Measurements from ENCODE around the gene RAD9A. TPM values are rescaled to one million over a fixed set of nuclear protein-coding genes. Genes with fewer than 3 reads are reported as not detected.

RAD9A gene
- total RNA-seq, 2 donors from 2014 or later: 22.6 to 49.4 TPM

DNA sequence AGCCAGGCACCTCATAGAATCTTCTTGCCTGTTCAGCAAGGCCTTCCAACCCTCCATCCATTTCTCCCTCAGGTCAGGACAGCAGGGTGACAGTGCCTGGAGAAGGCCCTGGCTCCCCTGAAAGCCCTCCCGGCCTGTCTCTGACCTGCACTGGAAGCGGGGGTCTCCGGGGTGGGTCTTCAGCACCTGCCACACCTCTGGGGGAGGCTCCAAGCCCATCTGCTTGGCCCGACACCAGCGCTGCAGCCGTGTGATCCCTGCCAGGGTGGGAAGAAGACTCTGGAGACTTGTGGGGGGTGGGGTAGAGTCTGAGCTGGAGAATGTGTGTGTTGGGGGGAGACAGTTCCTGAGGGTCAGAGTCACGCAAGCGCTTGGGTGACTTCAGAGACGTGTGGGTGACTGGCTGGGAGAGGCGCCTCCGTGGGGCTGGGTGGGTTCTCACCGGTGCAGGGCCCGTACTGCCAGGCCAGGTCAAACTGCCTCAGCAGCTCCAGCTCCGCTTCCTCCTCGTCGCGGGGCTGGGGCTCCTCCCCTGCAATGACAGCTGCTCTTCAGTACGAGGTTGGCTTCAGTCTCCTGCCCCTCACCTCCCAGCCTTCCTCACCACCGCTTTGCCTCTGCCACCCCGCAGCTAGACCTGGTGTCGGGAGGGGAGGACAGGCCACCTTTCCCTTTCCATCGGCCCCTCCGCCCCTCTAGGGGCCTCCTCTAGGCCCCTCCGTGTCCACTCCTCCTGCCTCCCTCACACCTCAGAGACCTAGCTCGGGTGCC, 39.1 kb upstream of the RAD9A start:
- peak overlapping the region; percentile 98 to 100 (median 98) for H3K27ac ChIP-seq
- ATAC-seq (peak; percentile 22), DNase-seq (peak in 2 of 4 donors; percentile 56 to 68)
- intact Hi-C loops (cut with DNase I): no loop called here
- H3K9me3 ChIP-seq: no peaks in the 10 kb centered on the region
- H3K4me3 ChIP-seq: peak overlapping the region; percentile 37 to 62
- peaks cover 91% of the 10 kb centered on the region for H3K4me1 ChIP-seq
- H3K27me3 ChIP-seq: no peaks in the 10 kb centered on the region
- no peaks in the 10 kb centered on the region for H3K36me3 ChIP-seq (replicated peaks in 1 of 2; ENCODE audit: insufficient read depth in 1 of 2, low read depth in 2 of 2)
- 2 to 9% methylated on average over 16 to 25 of the region's 25 CpGs for WGBS, 2 donors
- TF ChIP-seq POLR2A (IDR thresholded peaks at IDR 0.05) (no peak), CTCF (IDR thresholded peaks at IDR 0.05) (no peak)

DNA sequence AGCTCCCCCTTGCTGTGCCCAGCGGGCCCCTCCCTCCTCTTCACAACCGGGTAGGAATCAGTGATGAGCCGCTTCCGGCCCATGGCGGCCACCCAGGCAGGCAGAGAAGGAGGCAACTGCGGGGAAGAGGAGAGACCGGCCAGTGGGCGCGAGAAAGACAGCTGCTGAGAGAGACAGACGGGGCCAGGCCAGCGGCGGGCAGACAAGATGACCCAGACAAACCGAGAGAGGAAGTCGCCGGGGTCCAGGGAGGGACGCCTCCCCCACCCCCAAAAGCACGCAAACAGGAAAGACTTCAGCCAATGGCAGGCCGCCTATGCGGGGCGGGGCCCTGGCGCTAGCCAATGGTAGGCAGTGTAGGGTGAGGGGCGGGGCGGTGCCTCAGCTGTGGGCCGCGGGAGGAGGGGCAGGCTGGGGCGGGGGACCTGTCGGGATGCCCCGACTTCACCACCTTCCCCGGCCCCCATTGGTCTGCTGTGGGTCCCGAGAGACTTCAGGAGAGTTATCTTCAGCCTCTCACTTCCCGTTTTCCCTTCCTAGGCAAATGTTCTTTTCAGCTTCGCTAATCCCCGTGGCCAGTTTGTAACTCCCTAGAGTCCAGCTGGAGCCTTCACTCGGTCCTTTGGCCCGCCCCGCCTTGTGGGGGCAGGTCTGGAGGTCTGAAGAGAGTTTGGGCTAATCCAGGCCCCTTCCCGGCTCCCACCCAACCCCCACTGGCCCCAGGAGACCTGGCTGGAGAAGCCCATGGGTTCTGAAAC, 38.3 kb upstream of the RAD9A start, which contains the start of gene POLD4:
Gene POLD4, minus strand, starts transcription at position 230 of the 758 bp plus-strand sequence. Its CDS starts 147 bp downstream, at position 83.
- Histone ChIP-seq H3K4me1 (peaks cover 83% of the 10 kb centered on the region), H3K36me3 (replicated peaks in 1 of 2; ENCODE audit: insufficient read depth in 1 of 2, low read depth in 2 of 2) (no peaks in the 10 kb centered on the region), H3K4me3 (peak within 1 kb of the TSS; percentile 37 to 62), H3K9me3 (no peaks in the 10 kb centered on the region), H3K27ac (peak within 1 kb of the TSS; percentile 98 to 100 (median 98)), H3K27me3 (no peaks in the 10 kb centered on the region)
- peak; percentile 91 to 98 (median 98) for TF ChIP-seq POLR2A (IDR thresholded peaks at IDR 0.05)
- no peak for TF ChIP-seq CTCF (IDR thresholded peaks at IDR 0.05)
- 0 to 1% methylated on average over 13 to 36 of the region's 37 CpGs for WGBS, 2 donors
- peak; percentile 98 to 99 (median 99) for DNase-seq
- intact Hi-C loops (cut with DNase I): no loop called here
- ATAC-seq: peak; percentile 88

DNA sequence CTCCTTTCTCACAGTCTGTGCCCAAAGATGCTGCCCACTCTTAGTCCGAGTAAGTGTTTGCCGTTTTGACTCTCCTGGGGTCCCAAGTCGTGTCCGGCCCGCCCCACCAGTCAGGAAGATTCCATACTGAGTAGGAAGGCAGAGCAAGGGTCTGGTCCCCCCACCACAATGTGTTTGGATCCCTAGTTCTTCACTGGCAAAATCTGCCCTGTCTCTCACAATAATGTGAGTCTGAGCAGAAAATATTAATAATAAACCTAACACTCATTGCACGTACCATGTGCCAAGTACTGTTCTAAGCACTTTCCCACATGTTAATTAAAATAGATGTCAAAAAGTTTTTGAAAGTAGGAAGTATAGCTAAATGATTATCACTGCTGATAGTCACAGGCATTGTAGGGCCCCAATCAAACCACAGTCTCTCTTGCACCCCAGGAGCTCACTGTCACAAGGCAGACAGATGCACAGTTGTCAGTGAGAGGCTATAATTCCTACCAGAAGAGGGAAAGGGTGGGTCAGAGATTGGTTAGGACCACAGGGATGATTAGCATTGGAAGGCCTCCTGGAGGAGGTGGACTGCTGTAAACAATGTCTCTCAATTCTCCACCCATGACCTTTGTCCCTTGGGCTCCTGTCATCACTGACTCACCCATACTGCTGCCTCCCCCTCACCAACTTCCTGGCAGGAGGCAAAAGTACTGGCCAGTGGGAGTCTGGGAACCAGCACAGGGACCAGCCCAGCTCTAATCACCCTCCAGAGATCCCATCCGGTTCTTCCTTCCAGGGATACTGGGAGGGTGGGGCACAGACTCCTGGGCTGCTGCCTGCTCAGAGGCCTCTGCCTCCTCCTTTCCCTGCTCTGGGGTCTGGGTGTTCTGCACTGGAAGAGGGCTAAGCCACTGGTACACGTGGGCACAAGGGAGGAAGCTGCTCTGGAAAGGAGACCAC, 37.4 kb upstream of the RAD9A start:
- peak overlapping the region in 1 of 2 donors; percentile 62 for H3K4me3 ChIP-seq
- intact Hi-C loops (cut with DNase I): no loop called here
- H3K36me3 ChIP-seq (replicated peaks in 1 of 2; ENCODE audit: insufficient read depth in 1 of 2, low read depth in 2 of 2): no peaks in the 10 kb centered on the region
- H3K27me3 ChIP-seq: no peaks in the 10 kb centered on the region
- WGBS, 2 donors: 3 to 14% methylated on average over 5 to 7 of the region's 8 CpGs
- H3K9me3 ChIP-seq: no peaks in the 10 kb centered on the region
- DNase-seq (peak; percentile 62 to 90 (median 75)), ATAC-seq (peak; percentile 16)
- TF ChIP-seq POLR2A (IDR thresholded peaks at IDR 0.05) (no peak), CTCF (IDR thresholded peaks at IDR 0.05) (no peak)
- peaks cover 75% of the 10 kb centered on the region for H3K4me1 ChIP-seq
- peak overlapping the region; percentile 98 to 100 (median 98) for H3K27ac ChIP-seq

DNA sequence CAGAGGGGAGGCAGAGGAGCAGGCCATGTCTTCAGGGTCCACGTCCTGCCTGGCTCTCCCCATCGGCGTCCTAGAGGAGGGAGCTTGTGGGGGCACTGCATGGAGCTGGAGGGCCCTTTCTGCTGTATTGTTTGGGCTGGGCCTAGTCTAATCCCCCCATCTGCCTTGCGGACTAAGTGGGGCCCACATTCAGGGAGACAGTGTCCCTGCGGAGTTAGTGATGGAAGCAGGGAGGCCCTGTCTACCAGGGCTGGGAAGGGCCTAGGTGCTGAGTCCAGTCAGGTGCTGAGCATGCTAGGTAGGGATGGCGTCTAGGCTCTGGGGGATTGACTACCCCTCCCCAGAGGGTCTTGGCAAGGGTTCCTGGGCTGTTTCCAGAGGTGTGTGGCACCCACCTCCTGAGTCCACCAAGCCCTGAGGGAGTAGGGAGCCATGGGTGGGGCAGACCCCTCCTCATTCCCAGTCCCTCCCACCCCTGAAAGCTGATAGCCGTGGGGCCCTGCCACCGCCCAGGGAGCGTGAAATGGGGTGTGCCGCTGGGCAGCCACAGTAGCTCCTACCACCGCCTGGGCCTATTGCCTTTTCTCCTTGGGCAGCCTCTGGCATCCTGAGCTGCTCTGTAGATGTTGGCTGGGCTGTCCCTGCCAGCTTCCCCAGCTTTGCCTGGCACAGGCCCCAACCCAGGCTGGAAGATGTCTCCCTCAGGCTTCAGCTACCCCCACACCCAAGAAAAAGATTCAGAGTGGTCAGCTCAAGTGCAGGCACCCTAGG, 36.6 kb upstream of the RAD9A start:
- Histone ChIP-seq H3K4me1 (peaks cover 67% of the 10 kb centered on the region), H3K36me3 (replicated peaks in 1 of 2; ENCODE audit: insufficient read depth in 1 of 2, low read depth in 2 of 2) (no peaks in the 10 kb centered on the region), H3K27ac (peak overlapping the region; percentile 98 to 100 (median 98)), H3K27me3 (no peaks in the 10 kb centered on the region), H3K4me3 (no peak overlapping the region), H3K9me3 (no peaks in the 10 kb centered on the region)
- intact Hi-C loops (cut with DNase I): no loop called here
- ATAC-seq: no peak
- 73 to 83% methylated on average over 2 to 11 of the region's 11 CpGs for WGBS, 2 donors
- TF ChIP-seq CTCF (IDR thresholded peaks at IDR 0.05) (no peak), POLR2A (IDR thresholded peaks at IDR 0.05) (no peak)
- DNase-seq: peak in 1 of 4 donors; percentile 30

Data from body of pancreas (tissue), 4 donors.